NOMO-1 treated with dmso at 0.1 percent for 144 hours (cell line): Measurements from ENCODE around the gene TYR.
"Not testable (repeated sequence)": the region's sequence is repeated elsewhere in the genome, so short reads cannot be mapped to it uniquely, and the experiment has no call there.

Source experiments
- DNase-seq: peaks from one replicate; lab custom pipeline; 2025; ENCODE audit not compliant: unreplicated experiment; lab: John Stamatoyannopoulos, UW

TYR gene

GRCh38 chr11:89177691-89178231, at the start of gene TYR:
TSS of gene TYR (plus strand) at chr11:89177875. CDS start at chr11:89177954, 79 bp downstream.
- no peak for DNase-seq

- DNase-seq = no peak
Observed at GRCh38 chr11:89136606-89137005, 41.1 kb upstream of the TYR start.

- no peak for DNase-seq
Observed at GRCh38 chr11:89147229-89147628, 30.4 kb upstream of the TYR start.

GRCh38 chr11:89159974-89160373, 17.7 kb upstream of the TYR start:
- no peak for DNase-seq

- DNase-seq = no peak
Observed at GRCh38 chr11:89161949-89162348, 15.7 kb upstream of the TYR start.

GRCh38 chr11:89163686-89164085, 14.0 kb upstream of the TYR start:
- no peak for DNase-seq

- DNase-seq = no peak
Observed at GRCh38 chr11:89168396-89168795, 9.3 kb upstream of the TYR start.

- DNase-seq = no peak
Observed at GRCh38 chr11:89175796-89176195, 1.9 kb upstream of the TYR start.

- no peak for DNase-seq
Observed at GRCh38 chr11:89176938-89177337, 737 bp upstream of the TYR start.

GRCh38 chr11:89181111-89181510, 3.4 kb downstream of the TYR start:
- DNase-seq = no peak

- DNase-seq = no peak
Observed at GRCh38 chr11:89182773-89183518, 5.3 kb downstream of the TYR start.

GRCh38 chr11:89184021-89184420, 6.3 kb downstream of the TYR start:
- DNase-seq = no peak

- no peak for DNase-seq
Observed at GRCh38 chr11:89189776-89190175, 12.1 kb downstream of the TYR start.

GRCh38 chr11:89201138-89201537, 23.5 kb downstream of the TYR start:
- DNase-seq = no peak

- DNase-seq = no peak
Observed at GRCh38 chr11:89203814-89204213, 26.1 kb downstream of the TYR start.

- DNase-seq = no peak
Observed at GRCh38 chr11:89205378-89205777, 27.7 kb downstream of the TYR start.

GRCh38 chr11:89220684-89221339, 43.1 kb downstream of the TYR start:
- DNase-seq = no peak

GRCh38 chr11:89235083-89235482, 57.4 kb downstream of the TYR start:
- DNase-seq = no peak

GRCh38 chr11:89235976-89236375, 58.3 kb downstream of the TYR start:
- no peak for DNase-seq

- DNase-seq = not testable (repeated sequence)
Observed at GRCh38 chr11:89247007-89247406, 69.3 kb downstream of the TYR start.

GRCh38 chr11:89249196-89249595, 71.5 kb downstream of the TYR start:
- DNase-seq = no peak

- not testable (repeated sequence) for DNase-seq
Observed at GRCh38 chr11:89261483-89261882, 83.8 kb downstream of the TYR start.
